Measurements from ENCODE around the gene PCDHB3. TPM values are rescaled to one million over a fixed set of nuclear protein-coding genes. Genes with fewer than 3 reads are reported as not detected.
A peak's percentile ranks its signal among the peaks of the same experiment; 100 is the strongest.
"Not testable (repeated sequence)": the region's sequence is repeated elsewhere in the genome, so short reads cannot be mapped to it uniquely, and the experiment has no call there.

The PCDHB3 gene
- total RNA-seq, 4 donors from 2014 or later = 1.1 to 2.5 (median 2.0) TPM

DNA sequence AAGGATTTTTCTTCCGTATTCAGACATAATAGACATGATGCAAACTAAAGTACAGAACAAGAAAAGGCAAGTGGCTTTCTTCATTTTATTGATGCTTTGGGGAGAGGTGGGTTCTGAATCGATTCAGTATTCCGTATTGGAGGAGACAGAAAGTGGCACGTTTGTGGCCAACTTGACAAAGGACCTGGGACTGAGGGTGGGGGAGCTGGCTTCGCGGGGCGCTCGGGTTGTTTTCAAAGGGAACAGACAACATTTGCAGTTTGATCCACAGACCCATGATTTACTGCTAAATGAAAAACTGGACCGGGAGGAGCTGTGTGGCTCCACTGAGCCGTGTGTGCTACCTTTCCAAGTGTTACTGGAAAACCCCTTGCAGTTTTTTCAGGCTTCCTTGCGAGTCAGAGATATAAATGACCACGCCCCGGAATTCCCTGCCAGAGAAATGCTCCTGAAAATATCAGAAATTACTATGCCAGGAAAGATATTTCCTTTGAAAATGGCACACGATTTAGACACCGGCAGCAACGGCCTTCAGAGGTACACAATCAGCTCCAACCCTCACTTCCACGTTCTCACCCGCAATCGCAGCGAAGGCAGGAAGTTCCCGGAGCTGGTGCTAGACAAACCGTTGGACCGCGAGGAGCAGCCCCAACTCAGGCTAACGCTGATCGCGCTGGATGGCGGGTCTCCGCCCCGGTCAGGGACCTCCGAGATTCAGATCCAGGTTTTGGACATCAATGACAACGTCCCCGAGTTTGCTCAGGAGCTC, 50.1 kb downstream of the PCDHB3 start:
- WGBS = 44% methylated on average over 33 of the region's 33 CpGs
- no peak for DNase-seq (ENCODE audit: low spot score in 2 of 2)
- H3K27ac ChIP-seq = no peak overlapping the region
- peaks cover 9% of the 10 kb centered on the region for H3K9me3 ChIP-seq
- no peak for TF ChIP-seq POLR2A (IDR thresholded peaks at IDR 0.05)
- TF ChIP-seq, protein P1, sequence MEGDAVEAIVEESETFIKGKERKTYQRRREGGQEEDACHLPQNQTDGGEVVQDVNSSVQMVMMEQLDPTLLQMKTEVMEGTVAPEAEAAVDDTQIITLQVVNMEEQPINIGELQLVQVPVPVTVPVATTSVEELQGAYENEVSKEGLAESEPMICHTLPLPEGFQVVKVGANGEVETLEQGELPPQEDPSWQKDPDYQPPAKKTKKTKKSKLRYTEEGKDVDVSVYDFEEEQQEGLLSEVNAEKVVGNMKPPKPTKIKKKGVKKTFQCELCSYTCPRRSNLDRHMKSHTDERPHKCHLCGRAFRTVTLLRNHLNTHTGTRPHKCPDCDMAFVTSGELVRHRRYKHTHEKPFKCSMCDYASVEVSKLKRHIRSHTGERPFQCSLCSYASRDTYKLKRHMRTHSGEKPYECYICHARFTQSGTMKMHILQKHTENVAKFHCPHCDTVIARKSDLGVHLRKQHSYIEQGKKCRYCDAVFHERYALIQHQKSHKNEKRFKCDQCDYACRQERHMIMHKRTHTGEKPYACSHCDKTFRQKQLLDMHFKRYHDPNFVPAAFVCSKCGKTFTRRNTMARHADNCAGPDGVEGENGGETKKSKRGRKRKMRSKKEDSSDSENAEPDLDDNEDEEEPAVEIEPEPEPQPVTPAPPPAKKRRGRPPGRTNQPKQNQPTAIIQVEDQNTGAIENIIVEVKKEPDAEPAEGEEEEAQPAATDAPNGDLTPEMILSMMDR (IDR thresholded peaks at IDR 0.05) = no peak
- TF ChIP-seq EP300 (IDR thresholded peaks at IDR 0.05) = no peak
- no peak for TF ChIP-seq POLR2AphosphoS5 (IDR thresholded peaks at IDR 0.05)
- H3K36me3 ChIP-seq = no peaks in the 10 kb centered on the region
- no peaks in the 10 kb centered on the region for H3K27me3 ChIP-seq
- no peaks in the 10 kb centered on the region for H3K4me1 ChIP-seq
- H3K4me3 ChIP-seq = peak overlapping the region; percentile 28

GRCh38 chr5:141150993-141151325, 50.7 kb downstream of the PCDHB3 start:
- DNase-seq (ENCODE audit: low spot score in 2 of 2) = no peak
- Histone ChIP-seq H3K4me1 (no peaks in the 10 kb centered on the region), H3K9me3 (peaks cover 14% of the 10 kb centered on the region), H3K4me3 (no peak overlapping the region), H3K36me3 (no peaks in the 10 kb centered on the region), H3K27me3 (no peaks in the 10 kb centered on the region), H3K27ac (no peak overlapping the region)
- WGBS = 49% methylated on average over 13 of the region's 13 CpGs
- TF ChIP-seq EP300 (IDR thresholded peaks at IDR 0.05) = no peak
- TF ChIP-seq, protein P1 (IDR thresholded peaks at IDR 0.05) = no peak
- TF ChIP-seq POLR2AphosphoS5 (IDR thresholded peaks at IDR 0.05) = no peak
- no peak for TF ChIP-seq POLR2A (IDR thresholded peaks at IDR 0.05)

- WGBS = 34% methylated on average over 15 of the region's 41 CpGs
- H3K4me1 ChIP-seq = not testable (repeated sequence)
- peaks cover 20% of the 10 kb centered on the region for H3K9me3 ChIP-seq
Observed at GRCh38 chr5:141151632-141152031, 51.4 kb downstream of the PCDHB3 start.

GRCh38 chr5:141152096-141152495, 51.8 kb downstream of the PCDHB3 start:
- not testable (repeated sequence) for DNase-seq (ENCODE audit: low spot score in 2 of 2); H3K4me1 ChIP-seq; H3K27me3 ChIP-seq; H3K4me3 ChIP-seq; H3K27ac ChIP-seq; H3K36me3 ChIP-seq
- WGBS = 28% methylated on average over 7 of the region's 36 CpGs
- H3K9me3 ChIP-seq = peaks cover 20% of the 10 kb centered on the region

More at GRCh38 chr5:141151632-141152031, 51.4 kb downstream of the PCDHB3 start:
- not testable (repeated sequence) for H3K27ac ChIP-seq; H3K27me3 ChIP-seq; DNase-seq (ENCODE audit: low spot score in 2 of 2); H3K4me3 ChIP-seq; H3K36me3 ChIP-seq

Other genes with a start within 250 kb of the PCDHB3 start
- gene PCDHA10, start 244.6 kb upstream of the PCDHB3 start, total RNA-seq = 1 to 10 TPM in 1 of 4 donors, under 1 TPM in 3; 0.42 to 1.0 (median 0.57) TPM
- gene PCDHA11, start 231.5 kb upstream of the PCDHB3 start, total RNA-seq = under 1 TPM in 2 of 4 donors, not detected in 2; 0.26 to 0.93 TPM
- under 1 TPM in 3 of 4 donors, not detected in 1; 0.36 to 0.85 (median 0.48) TPM for gene PCDHA12, start 225.2 kb upstream of the PCDHB3 start, total RNA-seq
- under 1 TPM in 2 of 4 donors, not detected in 2; 0.38 to 0.47 TPM for gene PCDHA13, start 218.3 kb upstream of the PCDHB3 start, total RNA-seq
- under 1 TPM in 3 of 4 donors, not detected in 1; 0.11 to 0.64 (median 0.18) TPM for gene PCDHAC1, start 174.2 kb upstream of the PCDHB3 start, total RNA-seq
- gene PCDHAC2, start 134.0 kb upstream of the PCDHB3 start, total RNA-seq = under 1 TPM in 1 of 4 donors, not detected in 3; 0.13 TPM
- not detected for gene PCDHB1, start 49.1 kb upstream of the PCDHB3 start, total RNA-seq
- gene PCDHB2, start 5.9 kb upstream of the PCDHB3 start, total RNA-seq = 1 to 10 TPM; 2.2 to 5.4 (median 4.2) TPM
- gene PCDHB4, start 21.3 kb downstream of the PCDHB3 start, total RNA-seq = 1 to 10 TPM; 1.8 to 5.6 (median 2.0) TPM
- gene PCDHB5, start 34.7 kb downstream of the PCDHB3 start, total RNA-seq = 1 to 10 TPM in 2 of 4 donors, under 1 TPM in 2; 0.72 to 6.2 (median 1.9) TPM
- 1 to 10 TPM in 2 of 4 donors, under 1 TPM in 1, not detected in 1; 0.76 to 2.2 (median 1.7) TPM for gene PCDHB6, start 49.6 kb downstream of the PCDHB3 start, total RNA-seq
- gene PCDHB7, start 72.2 kb downstream of the PCDHB3 start, total RNA-seq = 1 to 10 TPM in 1 of 4 donors, under 1 TPM in 3; 0.49 to 1.2 (median 0.78) TPM
- under 1 TPM in 3 of 4 donors, not detected in 1; 0.62 to 0.93 (median 0.68) TPM for gene PCDHB8, start 77.3 kb downstream of the PCDHB3 start, total RNA-seq
- gene PCDHB16, start 81.9 kb downstream of the PCDHB3 start, total RNA-seq = 1 to 10 TPM; 2.9 to 4.8 (median 3.2) TPM
- gene PCDHB9, start 86.7 kb downstream of the PCDHB3 start, total RNA-seq = 1 to 10 TPM; 1.1 to 3.2 (median 2.5) TPM
- gene PCDHB10, start 91.9 kb downstream of the PCDHB3 start, total RNA-seq = 1 to 10 TPM in 3 of 4 donors, under 1 TPM in 1; 0.60 to 1.4 (median 1.2) TPM
- 1 to 10 TPM in 3 of 4 donors, under 1 TPM in 1; 0.98 to 2.8 (median 1.2) TPM for gene PCDHB11, start 99.2 kb downstream of the PCDHB3 start, total RNA-seq
- 1 to 10 TPM in 1 of 4 donors, under 1 TPM in 3; 0.83 to 2.2 (median 0.95) TPM for gene PCDHB12, start 108.2 kb downstream of the PCDHB3 start, total RNA-seq
- gene PCDHB13, start 113.4 kb downstream of the PCDHB3 start, total RNA-seq = 1 to 10 TPM; 5.9 to 10.0 (median 6.2) TPM
- 1 to 10 TPM; 2.5 to 6.5 (median 6.0) TPM for gene PCDHB14, start 122.9 kb downstream of the PCDHB3 start, total RNA-seq
- gene PCDHB15, start 144.9 kb downstream of the PCDHB3 start, total RNA-seq = 1 to 10 TPM in 3 of 4 donors, under 1 TPM in 1; 0.68 to 2.3 (median 1.6) TPM
- 1 to 10 TPM in 2 of 4 donors, under 1 TPM in 2; 0.57 to 4.5 (median 0.99) TPM for gene SLC25A2, start 203.6 kb downstream of the PCDHB3 start, total RNA-seq
- gene TAF7, start 220.3 kb downstream of the PCDHB3 start, total RNA-seq = 10 to 100 TPM; 47.3 to 70.3 (median 62.7) TPM
- under 1 TPM; 0.26 to 0.38 (median 0.33) TPM for gene PCDHGA1, start 230.0 kb downstream of the PCDHB3 start, total RNA-seq
- 1 to 10 TPM; 2.0 to 3.4 (median 2.9) TPM for gene PCDHGA2, start 238.3 kb downstream of the PCDHB3 start, total RNA-seq
- 1 to 10 TPM; 1.3 to 2.3 (median 1.7) TPM for gene PCDHGA3, start 243.4 kb downstream of the PCDHB3 start, total RNA-seq
- gene PCDHGB1, start 249.6 kb downstream of the PCDHB3 start, total RNA-seq = 1 to 10 TPM; 1.2 to 4.3 (median 2.8) TPM